Neural cell (in vitro differentiated cells): Measurements from ENCODE around the gene TXNDC17. TPM values are rescaled to one million over a fixed set of nuclear protein-coding genes. Genes with fewer than 3 reads are reported as not detected.

Experiments
- H2AFZ ChIP-seq: fragments of 200-600, 300-800 bp; sonication (generic), shearing (Covaris generic); 2 replicates; pipeline ENCODE4 v1.6.0; 2014; ENCODE audit warnings: low read depth, mild to moderate bottlenecking, antibody characterized with exemption, low read length, moderate library complexity
- H3F3A ChIP-seq: fragments of 200-600 bp; shearing (Covaris generic); 2 replicates; pipeline ENCODE4 v1.6.1; 2016; ENCODE audit warnings: mild to moderate bottlenecking, moderate library complexity, mixed read lengths, antibody characterized with exemption, low read length; ENCODE audit not compliant: insufficient read depth, poor library complexity, severe bottlenecking
- H3K27ac ChIP-seq: fragments of 200-600, 300-800 bp; sonication (generic), shearing (Covaris generic); 2 replicates; pipeline ENCODE4 v1.5.1; 2014; ENCODE audit warnings: mild to moderate bottlenecking, low read length, moderate library complexity
- H3K27me3 ChIP-seq: fragments of 300-800, 200-600 bp; sonication (generic), shearing (Covaris generic); 2 replicates; pipeline ENCODE4 v1.6.0; 2014; ENCODE audit warnings: mild to moderate bottlenecking, low read depth, low read length, moderate library complexity; ENCODE audit not compliant: insufficient read depth
- H3K36me3 ChIP-seq: fragments of 300-800, 200-600 bp; sonication (generic), shearing (Covaris generic); 2 replicates; pipeline ENCODE4 v1.5.1; 2014; ENCODE audit warnings: mild to moderate bottlenecking, antibody characterized with exemption, low read length, moderate library complexity; ENCODE audit not compliant: insufficient read depth
- H3K4me2 ChIP-seq: fragments of 300-800, 200-600 bp; sonication (generic), shearing (Covaris generic); 2 replicates; pipeline ENCODE4 v1.6.0; 2014; ENCODE audit warnings: mild to moderate bottlenecking, low read length
- H3K4me3 ChIP-seq: fragments of 300-800, 200-600 bp; sonication (generic), shearing (Covaris generic); 2 replicates; pipeline ENCODE4 v1.5.1; 2014; ENCODE audit warnings: mild to moderate bottlenecking, low read length, moderate library complexity
- H3K79me2 ChIP-seq: fragments of 200-600 bp; shearing (Covaris generic); replicated peaks from 2 replicates; pipeline ENCODE4 v1.6.0; 2014; ENCODE audit warnings: mild to moderate bottlenecking, low read length, moderate library complexity; ENCODE audit not compliant: insufficient read depth
- H3K9ac ChIP-seq: fragments of 300-800, 200-600 bp; sonication (generic), shearing (Covaris generic); 2 replicates; pipeline ENCODE4 v1.6.1; 2016; ENCODE audit warnings: mild to moderate bottlenecking, low read length, mixed read lengths
- H3K9me2 ChIP-seq: fragments of 200-600 bp; shearing (Covaris generic); 2 replicates; pipeline ENCODE4 v1.6.1; 2016; ENCODE audit warnings: mild to moderate bottlenecking, low read length, mixed read lengths; ENCODE audit not compliant: insufficient read depth
- H3K9me3 ChIP-seq: fragments of 200-600, 300-800 bp; sonication (generic), shearing (Covaris generic); 2 replicates; pipeline ENCODE4 v1.6.1; 2016; ENCODE audit warnings: mild to moderate bottlenecking, mixed run types, low read length, moderate library complexity, mixed read lengths
- H4K20me1 ChIP-seq: fragments of 200-600 bp; shearing (Covaris generic); 2 replicates; pipeline ENCODE4 v1.6.1; 2016; ENCODE audit warnings: mild to moderate bottlenecking, mixed run types; ENCODE audit not compliant: insufficient read depth
- EP300 ChIP-seq: fragments of 450-650 bp; conservative IDR thresholded peaks from 2 replicates; pipeline ENCODE4 v1.6.1; 2014; ENCODE audit warnings: antibody characterized with exemption, mild to moderate bottlenecking, moderate library complexity; ENCODE audit not compliant: poor library complexity, severe bottlenecking
- EZH2 ChIP-seq: fragments of 200-600, 300-800 bp; shearing (Covaris generic), sonication (generic); IDR thresholded peaks from 2 replicates; pipeline ENCODE4 v1.6.1; 2014; ENCODE audit warnings: antibody characterized with exemption, low read length, borderline replicate concordance, mild to moderate bottlenecking; ENCODE audit not compliant: insufficient read depth, poor library complexity, severe bottlenecking
- MXI1 ChIP-seq: fragments of 450-650 bp; conservative IDR thresholded peaks from 2 replicates; pipeline ENCODE4 v1.6.1; 2014; ENCODE audit warnings: antibody characterized with exemption, mild to moderate bottlenecking; ENCODE audit not compliant: poor library complexity, severe bottlenecking
- POLR2AphosphoS5 ChIP-seq: IDR thresholded peaks from 2 replicates; pipeline ENCODE4 v1.6.1; 2012
- RAD21 ChIP-seq: fragments of 450-650 bp; conservative IDR thresholded peaks from 2 replicates; pipeline ENCODE4 v1.6.1; 2014; ENCODE audit warnings: antibody characterized with exemption, mild to moderate bottlenecking, moderate library complexity
- SMC3 ChIP-seq: fragments of 450-650 bp; conservative IDR thresholded peaks from 2 replicates; pipeline ENCODE4 v1.6.1; 2014; ENCODE audit warnings: antibody characterized with exemption, mild to moderate bottlenecking, moderate library complexity; ENCODE audit not compliant: poor library complexity
- TAF1 ChIP-seq: IDR thresholded peaks from 2 replicates; pipeline ENCODE4 v1.6.1; 2012; ENCODE audit warnings: low read depth
- polyA plus RNA-seq: library from polyadenylated mRNA; depleted of rRNA; stranded (reverse); fragments of >200 nt; gene quantifications from 2 replicates; pipeline ENCODE4 v1.2.3, GENCODE V29; 2014
- TF ChIP-seq, protein P1 (sequence below): IDR thresholded peaks from 2 replicates; pipeline ENCODE4 v1.6.1; 2012; ENCODE audit warnings: borderline replicate concordance
- TF ChIP-seq, protein P2 (sequence below): fragments of 450-650 bp; IDR thresholded peaks from 2 replicates; pipeline ENCODE4 v1.5.1; 2014; ENCODE audit warnings: antibody characterized with exemption, mild to moderate bottlenecking, moderate library complexity; ENCODE audit not compliant: poor library complexity, severe bottlenecking

TXNDC17 gene
- polyA plus RNA-seq, 1 donor from 2014 or later: 216 TPM

DNA sequence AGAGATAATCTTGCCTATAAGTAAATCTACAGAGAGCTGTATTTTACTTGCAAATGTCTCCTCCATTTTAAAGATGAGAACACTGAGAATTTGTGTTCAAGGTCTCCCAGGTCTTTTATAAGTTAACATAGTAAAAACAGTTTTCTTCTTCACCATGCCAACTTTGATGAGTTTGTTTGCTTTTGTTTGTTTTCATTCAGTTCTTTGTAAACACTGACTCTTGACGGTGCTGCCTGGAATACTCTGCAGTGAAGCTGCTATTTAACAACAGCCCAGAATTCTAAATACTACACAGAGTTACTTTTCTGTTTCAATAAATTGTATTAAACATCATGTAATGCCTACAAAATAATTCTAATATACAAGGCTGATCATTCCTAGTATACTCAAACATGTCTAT lies 43.1 kb upstream of the TXNDC17 start:
- Histone ChIP-seq H3K9me3 (no peaks in the 10 kb centered on the region), H3K4me3 (no peak overlapping the region), H3K4me2 (no peak overlapping the region), H3K9ac (no peak overlapping the region), H2AFZ (no peak overlapping the region), H3F3A (no peaks in the 10 kb centered on the region), H3K79me2 (no peaks in the 10 kb centered on the region), H3K27me3 (no peaks in the 10 kb centered on the region), H4K20me1 (no peaks in the 10 kb centered on the region), H3K9me2 (no peaks in the 10 kb centered on the region), H3K27ac (no peak overlapping the region), H3K36me3 (peaks cover 6% of the 10 kb centered on the region)
- TF ChIP-seq MXI1 (no peak), SMC3 (no peak), TAF1 (no peak), RAD21 (no peak), POLR2AphosphoS5 (no peak), EZH2 (no peak), EP300 (no peak)
- TF ChIP-seq, protein P1, sequence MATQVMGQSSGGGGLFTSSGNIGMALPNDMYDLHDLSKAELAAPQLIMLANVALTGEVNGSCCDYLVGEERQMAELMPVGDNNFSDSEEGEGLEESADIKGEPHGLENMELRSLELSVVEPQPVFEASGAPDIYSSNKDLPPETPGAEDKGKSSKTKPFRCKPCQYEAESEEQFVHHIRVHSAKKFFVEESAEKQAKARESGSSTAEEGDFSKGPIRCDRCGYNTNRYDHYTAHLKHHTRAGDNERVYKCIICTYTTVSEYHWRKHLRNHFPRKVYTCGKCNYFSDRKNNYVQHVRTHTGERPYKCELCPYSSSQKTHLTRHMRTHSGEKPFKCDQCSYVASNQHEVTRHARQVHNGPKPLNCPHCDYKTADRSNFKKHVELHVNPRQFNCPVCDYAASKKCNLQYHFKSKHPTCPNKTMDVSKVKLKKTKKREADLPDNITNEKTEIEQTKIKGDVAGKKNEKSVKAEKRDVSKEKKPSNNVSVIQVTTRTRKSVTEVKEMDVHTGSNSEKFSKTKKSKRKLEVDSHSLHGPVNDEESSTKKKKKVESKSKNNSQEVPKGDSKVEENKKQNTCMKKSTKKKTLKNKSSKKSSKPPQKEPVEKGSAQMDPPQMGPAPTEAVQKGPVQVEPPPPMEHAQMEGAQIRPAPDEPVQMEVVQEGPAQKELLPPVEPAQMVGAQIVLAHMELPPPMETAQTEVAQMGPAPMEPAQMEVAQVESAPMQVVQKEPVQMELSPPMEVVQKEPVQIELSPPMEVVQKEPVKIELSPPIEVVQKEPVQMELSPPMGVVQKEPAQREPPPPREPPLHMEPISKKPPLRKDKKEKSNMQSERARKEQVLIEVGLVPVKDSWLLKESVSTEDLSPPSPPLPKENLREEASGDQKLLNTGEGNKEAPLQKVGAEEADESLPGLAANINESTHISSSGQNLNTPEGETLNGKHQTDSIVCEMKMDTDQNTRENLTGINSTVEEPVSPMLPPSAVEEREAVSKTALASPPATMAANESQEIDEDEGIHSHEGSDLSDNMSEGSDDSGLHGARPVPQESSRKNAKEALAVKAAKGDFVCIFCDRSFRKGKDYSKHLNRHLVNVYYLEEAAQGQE: no peak
- TF ChIP-seq, protein P2, sequence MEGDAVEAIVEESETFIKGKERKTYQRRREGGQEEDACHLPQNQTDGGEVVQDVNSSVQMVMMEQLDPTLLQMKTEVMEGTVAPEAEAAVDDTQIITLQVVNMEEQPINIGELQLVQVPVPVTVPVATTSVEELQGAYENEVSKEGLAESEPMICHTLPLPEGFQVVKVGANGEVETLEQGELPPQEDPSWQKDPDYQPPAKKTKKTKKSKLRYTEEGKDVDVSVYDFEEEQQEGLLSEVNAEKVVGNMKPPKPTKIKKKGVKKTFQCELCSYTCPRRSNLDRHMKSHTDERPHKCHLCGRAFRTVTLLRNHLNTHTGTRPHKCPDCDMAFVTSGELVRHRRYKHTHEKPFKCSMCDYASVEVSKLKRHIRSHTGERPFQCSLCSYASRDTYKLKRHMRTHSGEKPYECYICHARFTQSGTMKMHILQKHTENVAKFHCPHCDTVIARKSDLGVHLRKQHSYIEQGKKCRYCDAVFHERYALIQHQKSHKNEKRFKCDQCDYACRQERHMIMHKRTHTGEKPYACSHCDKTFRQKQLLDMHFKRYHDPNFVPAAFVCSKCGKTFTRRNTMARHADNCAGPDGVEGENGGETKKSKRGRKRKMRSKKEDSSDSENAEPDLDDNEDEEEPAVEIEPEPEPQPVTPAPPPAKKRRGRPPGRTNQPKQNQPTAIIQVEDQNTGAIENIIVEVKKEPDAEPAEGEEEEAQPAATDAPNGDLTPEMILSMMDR: no peak

DNA sequence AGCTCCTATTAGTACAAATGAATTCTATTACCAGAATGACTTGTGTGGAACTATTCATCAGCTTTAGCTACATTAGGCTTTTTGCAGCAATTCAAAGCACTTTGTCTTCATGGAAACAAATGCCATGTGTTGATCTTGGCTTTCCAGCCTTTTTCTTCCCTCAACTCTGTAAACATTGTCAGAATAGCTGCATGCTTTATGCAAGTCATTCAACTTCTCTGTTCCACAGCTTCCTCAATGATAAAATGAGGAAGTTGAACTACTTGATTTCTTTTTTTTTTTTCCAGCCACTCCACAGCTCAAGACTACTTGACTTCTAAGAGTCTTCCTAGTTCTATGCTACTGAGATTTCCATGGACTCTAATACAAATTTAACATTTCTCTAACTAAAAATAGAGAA lies 41.5 kb upstream of the TXNDC17 start:
- Histone ChIP-seq H2AFZ (no peak overlapping the region), H3K9ac (no peak overlapping the region), H3K27ac (no peak overlapping the region), H3F3A (no peaks in the 10 kb centered on the region), H3K79me2 (no peaks in the 10 kb centered on the region), H4K20me1 (no peaks in the 10 kb centered on the region), H3K36me3 (peaks cover 6% of the 10 kb centered on the region), H3K9me2 (no peaks in the 10 kb centered on the region), H3K4me3 (no peak overlapping the region), H3K4me2 (no peak overlapping the region), H3K9me3 (no peaks in the 10 kb centered on the region), H3K27me3 (no peaks in the 10 kb centered on the region)
- TF ChIP-seq RAD21: no peak
- TF ChIP-seq EZH2: no peak
- TF ChIP-seq POLR2AphosphoS5: no peak
- no peak for TF ChIP-seq TAF1
- TF ChIP-seq EP300: no peak
- TF ChIP-seq MXI1: no peak
- TF ChIP-seq, protein P2: no peak
- TF ChIP-seq SMC3: no peak
- TF ChIP-seq, protein P1: no peak
